ENCODE data around the gene KCNA10. TPM values are rescaled to one million over a fixed set of nuclear protein-coding genes. Genes with fewer than 3 reads are reported as not detected.

KCNA10 gene
- total and polyA plus RNA-seq, 2 experiments from 2014 or later: not detected

- Histone ChIP-seq H3K4me3 (no peak overlapping the region), H3K79me2 (replicated peaks; ENCODE audit: insufficient read depth) (no peaks in the 10 kb centered on the region), H4K20me1 (replicated peaks; ENCODE audit: insufficient read depth) (no peaks in the 10 kb centered on the region), H3K36me3 (ENCODE audit: insufficient read depth) (no peaks in the 10 kb centered on the region), H3F3A (replicated peaks; ENCODE audit: low read depth) (no peaks in the 10 kb centered on the region), H3K27ac (ENCODE audit: low read depth) (no peak overlapping the region), H2AFZ (no peak overlapping the region), H3K9me2 (ENCODE audit: insufficient read depth) (no peaks in the 10 kb centered on the region), H3K27me3 (ENCODE audit: insufficient read depth) (no peaks in the 10 kb centered on the region), H3K4me1 (ENCODE audit: insufficient read depth) (peaks cover 2% of the 10 kb centered on the region; the same call in 1 of the 2 replicates), H3K4me2 (no peak overlapping the region)
- Mint-ChIP-seq H3K4me1 (peaks cover 17% of the 10 kb centered on the region), H3K27ac (no peak overlapping the region; the same call in 1 of the 2 replicates), H3K4me3 (no peak overlapping the region), H3K27me3 (ENCODE audit: insufficient read depth, low read depth, poor library complexity) (peaks cover 13% of the 10 kb centered on the region), H3K9me3 (no peaks in the 10 kb centered on the region), H3K36me3 (ENCODE audit: low read depth) (no peaks in the 10 kb centered on the region)
- ATAC-seq: no peak
- no peak for TF ChIP-seq EZH2phosphoT487 (IDR thresholded peaks at IDR 0.05; ENCODE audit: unreplicated experiment)
- DNase-seq (ENCODE audit: low spot score): no peak
Observed at GRCh38 chr1:110487726-110488125, 31.2 kb downstream of the KCNA10 start.

GRCh38 chr1:110485725-110486124 lies 33.2 kb downstream of the KCNA10 start:
- Mint-ChIP-seq H3K27ac (no peak overlapping the region), H3K4me3 (no peak overlapping the region), H3K36me3 (ENCODE audit: low read depth) (no peaks in the 10 kb centered on the region), H3K9me3 (no peaks in the 10 kb centered on the region), H3K27me3 (ENCODE audit: insufficient read depth, low read depth, poor library complexity) (peaks cover 10% of the 10 kb centered on the region), H3K4me1 (peaks cover 26% of the 10 kb centered on the region)
- Histone ChIP-seq H3K27me3 (ENCODE audit: insufficient read depth) (no peaks in the 10 kb centered on the region), H4K20me1 (replicated peaks; ENCODE audit: insufficient read depth) (no peaks in the 10 kb centered on the region), H3K79me2 (replicated peaks; ENCODE audit: insufficient read depth) (no peaks in the 10 kb centered on the region), H3K9me2 (ENCODE audit: insufficient read depth) (no peaks in the 10 kb centered on the region), H3F3A (replicated peaks; ENCODE audit: low read depth) (no peaks in the 10 kb centered on the region), H3K36me3 (ENCODE audit: insufficient read depth) (no peaks in the 10 kb centered on the region), H3K4me2 (no peak overlapping the region), H2AFZ (no peak overlapping the region), H3K4me1 (ENCODE audit: insufficient read depth) (peaks cover 11% of the 10 kb centered on the region; the same call in 1 of the 2 replicates), H3K4me3 (no peak overlapping the region), H3K27ac (ENCODE audit: low read depth) (no peak overlapping the region)
- no peak for DNase-seq (ENCODE audit: low spot score)
- ATAC-seq: no peak
- TF ChIP-seq EZH2 (IDR thresholded peaks at IDR 0.05; ENCODE audit: low read depth, unreplicated experiment) (no peak), CTCF (conservative IDR thresholded peaks at IDR 0.05; ENCODE audit: low read depth in 2 of 2) (no peak), EZH2phosphoT487 (IDR thresholded peaks at IDR 0.05; ENCODE audit: unreplicated experiment) (no peak), POLR2AphosphoS5 (IDR thresholded peaks at IDR 0.05; ENCODE audit: low read depth) (no peak), ETS1 (IDR thresholded peaks at IDR 0.05) (no peak), REST (IDR thresholded peaks at IDR 0.05; ENCODE audit: unreplicated experiment) (no peak), ZNF331 (CRISPR knock-in tag; IDR thresholded peaks at IDR 0.05; ENCODE audit: low read depth) (no peak), NANOG (IDR thresholded peaks at IDR 0.05; ENCODE audit: borderline replicate concordance) (no peak), ZNF114 (CRISPR knock-in tag; IDR thresholded peaks at IDR 0.05) (no peak), JUNB (IDR thresholded peaks at IDR 0.05; ENCODE audit: unreplicated experiment) (no peak), STAT1 (IDR thresholded peaks at IDR 0.05; ENCODE audit: unreplicated experiment) (no peak), CREB1 (CRISPR knock-in tag; IDR thresholded peaks at IDR 0.05; ENCODE audit: low read depth) (no peak)
